H1 (cell line): ENCODE data around the gene STARD8. TPM values are rescaled to one million over a fixed set of nuclear protein-coding genes. Genes with fewer than 3 reads are reported as not detected.

Experiments
- CTCF ChIA-PET: fragments of 300-600 bp; sonication (Branson Sonifier 250); formaldehyde crosslinking; loops from one replicate; lab custom pipeline; 2021; ENCODE audit not compliant: partially characterized antibody; lab: Charles Lee
- POLR2A ChIA-PET: fragments of 300-600 bp; sonication (Branson Sonifier 250); formaldehyde crosslinking; loops from one replicate; lab custom pipeline; 2021; ENCODE audit warnings: inconsistent platforms; ENCODE audit not compliant: partially characterized antibody; lab: Charles Lee
- DNase-seq, 2 experiments: peaks; one replicate each; pipeline versions ENCODE4 v3.0.0 to v3.0.0-alpha.2; 2010 to 2022; ENCODE audit warnings: low spot score in 2 of 2, low read depth in 1 of 2, mixed read lengths in 1 of 2
- FAIRE-seq: peaks from 2 replicates; lab custom pipeline; 2011; peaks lifted over from hg19 to GRCh38; lab: Jason Lieb, UNC
- H2AFZ ChIP-seq: 2 replicates; pipeline ENCODE4 v1.8.1; 2012; ENCODE audit warnings: low read length, inconsistent platforms
- H2AK5ac ChIP-seq: 2 replicates; pipeline ENCODE4 v1.6.1; 2013; ENCODE audit warnings: low read depth, low read length
- H2BK120ac ChIP-seq: replicated peaks from 2 replicates; pipeline ENCODE3; 2013; ENCODE audit warnings: low read depth, low read length, inconsistent platforms
- H2BK12ac ChIP-seq: 2 replicates; pipeline ENCODE4 v1.6.1; 2013; ENCODE audit warnings: low read depth, low read length
- H2BK15ac ChIP-seq: 2 replicates; pipeline ENCODE4 v1.6.1; 2013; ENCODE audit warnings: low read length
- H2BK20ac ChIP-seq: 2 replicates; pipeline ENCODE4 v1.6.1; 2013; ENCODE audit warnings: low read length
- H2BK5ac ChIP-seq: 2 replicates; pipeline ENCODE4 v1.6.1; 2013; ENCODE audit warnings: low read depth, low read length
- H3K14ac ChIP-seq: 2 replicates; pipeline ENCODE4 v1.6.1; 2013; ENCODE audit warnings: inconsistent platforms; ENCODE audit not compliant: insufficient read length
- H3K18ac ChIP-seq: 2 replicates; pipeline ENCODE4 v1.6.1; 2013; ENCODE audit warnings: low read length; ENCODE audit errors: extremely low read depth
- H3K23ac ChIP-seq: 2 replicates; pipeline ENCODE4 v1.6.1; 2013; ENCODE audit warnings: inconsistent platforms; ENCODE audit not compliant: insufficient read length
- H3K23me2 ChIP-seq: 2 replicates; pipeline ENCODE4 v1.6.1; 2013; ENCODE audit warnings: low read depth, low read length
- H3K27ac ChIP-seq: 2 replicates; pipeline ENCODE4 v1.6.1; 2011; ENCODE audit warnings: low read depth, low read length, inconsistent platforms
- H3K27me3 ChIP-seq, 4 experiments: replicated peaks in 1 of 4; 1 replicate in 1 of 4; 2 replicates in 3 of 4; pipeline versions ENCODE4 v1.6.1 to v1.8.1; 2011 to 2013; ENCODE audit warnings: low read length in 3 of 4, mild to moderate bottlenecking in 3 of 4, inconsistent platforms in 2 of 4, mixed read lengths in 2 of 4, moderate library complexity in 1 of 4; ENCODE audit not compliant: control insufficient read depth in 3 of 4, insufficient read depth in 3 of 4; ENCODE audit errors: extremely low read depth in 1 of 4
- H3K36me3 ChIP-seq, 4 experiments: 2 replicates each; pipeline versions ENCODE4 v1.6.1 to v1.8.1; 2011 to 2013; ENCODE audit warnings: mild to moderate bottlenecking in 4 of 4, low read length in 3 of 4, moderate library complexity in 2 of 4, control low read depth in 1 of 4, inconsistent platforms in 1 of 4; ENCODE audit not compliant: insufficient read depth in 4 of 4, control insufficient read depth in 2 of 4
- H3K4ac ChIP-seq: replicated peaks from 2 replicates; pipeline ENCODE3; 2013; ENCODE audit warnings: low read length, low read depth, mixed read lengths, inconsistent platforms; ENCODE audit not compliant: insufficient read length
- H3K4me1 ChIP-seq, 4 experiments: replicated peaks in 1 of 4; 1 replicate in 1 of 4; 2 replicates in 3 of 4; pipeline versions ENCODE4 v1.6.1 to v1.8.1; 2011 to 2013; ENCODE audit warnings: low read length in 3 of 4, inconsistent platforms in 2 of 4, mixed read lengths in 1 of 4; ENCODE audit not compliant: insufficient read depth in 4 of 4, control insufficient read depth in 3 of 4
- H3K4me2 ChIP-seq, 2 experiments: 2 replicates each; pipeline versions ENCODE4 v1.6.1 to v1.8.1; 2011 to 2013; ENCODE audit warnings: low read depth in 2 of 2, low read length in 2 of 2, control low read depth in 1 of 2, inconsistent platforms in 1 of 2, mild to moderate bottlenecking in 1 of 2; ENCODE audit not compliant: insufficient read depth in 1 of 2
- H3K4me3 ChIP-seq, 4 experiments: fragments of 200-600, 300-600 bp in 1 of 4; sonication (generic), shearing (Covaris generic), sonication (Bioruptor Twin) in 1 of 4; 2 replicates each; pipeline versions ENCODE4 v1.5.1 to v1.8.1; 2011 to 2016; ENCODE audit warnings: low read length in 4 of 4, low read depth in 3 of 4, control low read depth in 2 of 4, inconsistent platforms in 2 of 4, mild to moderate bottlenecking in 2 of 4, mixed read lengths in 1 of 4, moderate library complexity in 1 of 4; ENCODE audit not compliant: insufficient read depth in 2 of 4; ENCODE audit errors: extremely low read depth in 1 of 4
- H3K56ac ChIP-seq: replicated peaks from 2 replicates; pipeline ENCODE3; 2013; ENCODE audit warnings: low read depth, mild to moderate bottlenecking, mixed read lengths, low read length, inconsistent platforms; ENCODE audit not compliant: insufficient read length
- H3K79me1 ChIP-seq: 2 replicates; pipeline ENCODE4 v1.6.1; 2013; ENCODE audit warnings: low read depth, low read length, control low read depth
- H3K79me2 ChIP-seq, 2 experiments: 2 replicates each; pipeline versions ENCODE4 v1.6.1 to v1.8.1; 2012 to 2013; ENCODE audit warnings: low read length in 2 of 2, mild to moderate bottlenecking in 2 of 2, inconsistent platforms in 1 of 2; ENCODE audit not compliant: insufficient read depth in 2 of 2, control insufficient read depth in 1 of 2
- H3K9ac ChIP-seq, 4 experiments: replicated peaks in 1 of 4; 1 replicate in 1 of 4; 2 replicates in 3 of 4; pipeline versions ENCODE4 v1.6.1 to v1.8.1; 2011 to 2013; ENCODE audit warnings: low read depth in 3 of 4, low read length in 3 of 4, control low read depth in 2 of 4, mild to moderate bottlenecking in 2 of 4, moderate library complexity in 2 of 4, inconsistent platforms in 1 of 4; ENCODE audit errors: extremely low read depth in 1 of 4
- H3K9me3 ChIP-seq, 2 experiments: 2 replicates each; pipeline versions ENCODE4 v1.6.1 to v1.8.1; 2012 to 2013; ENCODE audit warnings: mild to moderate bottlenecking in 2 of 2, moderate library complexity in 2 of 2, control low read depth in 1 of 2, inconsistent platforms in 1 of 2, low read depth in 1 of 2, low read length in 1 of 2, mixed read lengths in 1 of 2; ENCODE audit not compliant: insufficient read depth in 2 of 2
- H4K20me1 ChIP-seq, 2 experiments: replicated peaks in 1 of 2; 2 replicates each; pipeline versions ENCODE3 to v1.8.1; 2011 to 2013; ENCODE audit warnings: inconsistent platforms in 2 of 2, low read length in 2 of 2, mild to moderate bottlenecking in 1 of 2; ENCODE audit not compliant: insufficient read depth in 2 of 2, control insufficient read depth in 1 of 2
- H4K5ac ChIP-seq: 2 replicates; pipeline ENCODE4 v1.6.1; 2013; ENCODE audit warnings: low read length, low read depth, mixed read lengths, inconsistent platforms; ENCODE audit not compliant: insufficient read length
- H4K8ac ChIP-seq: 2 replicates; pipeline ENCODE4 v1.8.0; 2013; ENCODE audit warnings: mild to moderate bottlenecking, moderate library complexity, low read length, inconsistent platforms; ENCODE audit not compliant: insufficient read depth; ENCODE audit errors: extremely low read depth
- H4K91ac ChIP-seq: replicated peaks from 2 replicates; pipeline ENCODE3; 2013; ENCODE audit warnings: low read length, mixed read lengths, inconsistent platforms; ENCODE audit not compliant: insufficient read length
- CEBPB ChIP-seq: IDR thresholded peaks from 2 replicates; pipeline ENCODE4 v1.6.1; 2012; ENCODE audit warnings: low read depth, low read length
- CHD2 ChIP-seq: IDR thresholded peaks from 2 replicates; pipeline ENCODE4 v1.6.1; 2012; ENCODE audit warnings: low read length, improper control_type of control experiment
- CTCF ChIP-seq, 3 experiments: IDR thresholded peaks; 1 replicate in 2 of 3; 2 replicates in 1 of 3; pipeline versions ENCODE4 v1.5.1 to v1.6.1; 2011; ENCODE audit warnings: low read length in 3 of 3, mild to moderate bottlenecking in 3 of 3, inconsistent platforms in 2 of 3, low read depth in 1 of 3, moderate library complexity in 1 of 3; ENCODE audit not compliant: insufficient read depth in 1 of 3; ENCODE audit errors: control extremely low read depth in 1 of 3
- JUND ChIP-seq: IDR thresholded peaks from 2 replicates; pipeline ENCODE4 v1.6.1; 2011; ENCODE audit warnings: mild to moderate bottlenecking, improper control_type of control experiment, low read length
- MAX ChIP-seq: IDR thresholded peaks from 2 replicates; pipeline ENCODE4 v1.6.1; 2012; ENCODE audit warnings: inconsistent platforms
- NANOG ChIP-seq: IDR thresholded peaks from 2 replicates; pipeline ENCODE4 v1.6.1; 2011; ENCODE audit warnings: low read length, low read depth, mild to moderate bottlenecking, inconsistent platforms; ENCODE audit not compliant: insufficient read depth, poor library complexity, severe bottlenecking
- POU5F1 ChIP-seq: IDR thresholded peaks from 2 replicates; pipeline ENCODE4 v1.6.1; 2011; ENCODE audit warnings: low read depth, mild to moderate bottlenecking, low read length, moderate library complexity
- RXRA ChIP-seq: IDR thresholded peaks from 2 replicates; pipeline ENCODE4 v1.6.1; 2011; ENCODE audit warnings: low read depth, mild to moderate bottlenecking, low read length, moderate library complexity; ENCODE audit not compliant: insufficient read depth
- SP1 ChIP-seq: IDR thresholded peaks from 2 replicates; pipeline ENCODE4 v1.6.1; 2011; ENCODE audit warnings: low read depth, low read length
- SP2 ChIP-seq: IDR thresholded peaks from 2 replicates; pipeline ENCODE4 v1.6.1; 2012; ENCODE audit warnings: mild to moderate bottlenecking, low read length, inconsistent platforms
- SUZ12 ChIP-seq: fragments of 200-600 bp; sonication (generic); IDR thresholded peaks from 2 replicates; pipeline ENCODE4 v1.6.1; 2012; ENCODE audit warnings: mild to moderate bottlenecking, inconsistent platforms, low read length, moderate library complexity, mixed read lengths
- TAF1 ChIP-seq: IDR thresholded peaks from 2 replicates; pipeline ENCODE4 v1.6.1; 2011; ENCODE audit warnings: mild to moderate bottlenecking, low read depth, low read length
- TCF12 ChIP-seq: IDR thresholded peaks from 2 replicates; pipeline ENCODE4 v1.6.1; 2011; ENCODE audit warnings: low read depth, mild to moderate bottlenecking, low read length
- WGBS, 2 experiments: shearing (Covaris generic) in 1 of 2; methylation state at CpG; one replicate each; pipeline versions ENCODE4 v1.1.6 to v1.1.7; 2013 to 2015; ENCODE audit warnings: low lambda C conversion rate in 2 of 2, mixed read lengths in 2 of 2, inconsistent platforms in 1 of 2, low coverage in 1 of 2, missing lambda C conversion rate in 1 of 2; ENCODE audit not compliant: insufficient replicate concordance in 2 of 2, insufficient coverage in 1 of 2, insufficient read length in 1 of 2; ENCODE audit errors: extremely low coverage in 1 of 2, missing lambda C conversion rate in 1 of 2; 5-methylcytosine and 5-hydroxymethylcytosine counted together
- polyA plus RNA-seq, 7 experiments: library from polyadenylated mRNA; depleted of rRNA in 3 of 7; stranded (reverse) in 5 of 7; unstranded in 2 of 7; fragments of >200 nt in 5 of 7; fragments of 200-250 nt in 2 of 7; gene quantifications; 1 replicate in 5 of 7; 2 replicates in 1 of 7; 4 replicates in 1 of 7; pipeline versions ENCODE4 v1.2.1 to v1.2.3, GENCODE V29; 2011 to 2013; ENCODE audit warnings: missing spikeins in 2 of 7, mixed read lengths in 2 of 7
- total RNA-seq: library from RNA; stranded (reverse); fragmentation: NEBNext Ultra II Directional; extraction: Animal tissue kit (Norgen Biotek cat#: 25700); gene quantifications from 2 replicates; pipeline ENCODE4 v1.2.1, GENCODE V29; 2021

Gene STARD8
- total and polyA plus RNA-seq, 2 of the 8 experiments (the other 6 are each of a cell fraction or from before 2014, with no cell fraction given) = 1.8 to 3.8 TPM

- H3K36me3 ChIP-seq = no peaks in the 10 kb centered on the region
- no peak overlapping the region; the same call in 1 of the 2 replicates for H2AFZ ChIP-seq
- no peaks in the 10 kb centered on the region for H3K79me1 ChIP-seq
- no peak overlapping the region for H4K5ac ChIP-seq
- WGBS, 2 experiments = 59% methylated on average over 4 of the region's 5 CpGs; no CpG with 5 or more reads in 1 of the 2 experiments
- no peaks in the 10 kb centered on the region for H3K27me3 ChIP-seq
- no peak overlapping the region for H3K9ac ChIP-seq
- POLR2A ChIA-PET = no interaction called here
- no peaks in the 10 kb centered on the region for H3K79me2 ChIP-seq
- no peak overlapping the region for H4K91ac ChIP-seq
- CTCF ChIA-PET = no interaction called here
- H3K23ac ChIP-seq = no peak overlapping the region
- no peak overlapping the region for H3K14ac ChIP-seq
- H4K20me1 ChIP-seq = no peaks in the 10 kb centered on the region
- DNase-seq (no peak), FAIRE-seq (no peak)
- H3K4me3 ChIP-seq = no peak overlapping the region
- H3K27ac ChIP-seq = no peak overlapping the region
- H2BK20ac ChIP-seq = no peak overlapping the region
- no peaks in the 10 kb centered on the region for H3K4me1 ChIP-seq
- no peak overlapping the region for H3K18ac ChIP-seq
- H4K8ac ChIP-seq = no peak overlapping the region
- H3K56ac ChIP-seq = no peak overlapping the region
- no peak overlapping the region for H2AK5ac ChIP-seq
- no peak overlapping the region for H2BK120ac ChIP-seq
- no peak overlapping the region for H3K4me2 ChIP-seq
- H2BK12ac ChIP-seq = no peak overlapping the region
- H3K4ac ChIP-seq = no peak overlapping the region
- no peak overlapping the region for H2BK15ac ChIP-seq
- H3K23me2 ChIP-seq = no peaks in the 10 kb centered on the region
- H3K9me3 ChIP-seq = no peaks in the 10 kb centered on the region
- no peak overlapping the region for H2BK5ac ChIP-seq
- no peak for TF ChIP-seq SP2
- no peak for TF ChIP-seq CTCF (IDR thresholded peaks at IDR 0.05; ENCODE audit: control extremely low read depth in 1 of 3, insufficient read depth in 1 of 3, low read depth in 1 of 3, low read length in 3 of 3)
- no peak for TF ChIP-seq NANOG
- TF ChIP-seq CEBPB = no peak
- TF ChIP-seq TCF12 = no peak
- TF ChIP-seq RXRA = no peak
- TF ChIP-seq SP1 = no peak
- TF ChIP-seq SUZ12 = no peak
- no peak for TF ChIP-seq CHD2
- no peak for TF ChIP-seq POU5F1
- no peak for TF ChIP-seq JUND
- TF ChIP-seq TAF1 = no peak
- TF ChIP-seq MAX = no peak
These were observed 99.5 kb downstream of the STARD8 start for GRCh38 chrX:68746988-68747387.
